ENCODE measurements around the gene CFAP90. TPM values are rescaled to one million over a fixed set of nuclear protein-coding genes. Genes with fewer than 3 reads are reported as not detected.

The CFAP90 gene
- total and polyA plus RNA-seq, 2 of the 8 experiments (the other 6 are each of a cell fraction or from before 2014, with no cell fraction given) = 0.39 to 0.92 TPM

GRCh38 chr5:7827610-7828009, 23.3 kb downstream of the CFAP90 start:
- FAIRE-seq (no peak), DNase-seq (ENCODE audit: low read depth in 1 of 2, low spot score in 2 of 2) (no peak)
- H3K4ac ChIP-seq (replicated peaks; ENCODE audit: insufficient read length, low read depth, low read length) = no peak overlapping the region
- H3K56ac ChIP-seq (replicated peaks; ENCODE audit: insufficient read length, low read depth, low read length) = no peak overlapping the region
- H2BK12ac ChIP-seq (ENCODE audit: low read depth, low read length) = no peak overlapping the region
- no peak overlapping the region for H2BK15ac ChIP-seq (ENCODE audit: low read length)
- WGBS, 2 experiments (ENCODE audit: extremely low coverage in 1 of 2, insufficient coverage in 1 of 2, insufficient read length in 1 of 2, insufficient replicate concordance in 2 of 2, low coverage in 1 of 2, low lambda C conversion rate in 2 of 2, missing lambda C conversion rate in 1 of 2) = 87% methylated on average over 6 of the region's 6 CpGs; no CpG with 5 or more reads in 1 of the 2 experiments
- no peaks in the 10 kb centered on the region for H3K79me2 ChIP-seq (ENCODE audit: control insufficient read depth in 1 of 2, insufficient read depth in 2 of 2, low read length in 2 of 2)
- no peak overlapping the region for H3K27ac ChIP-seq (ENCODE audit: low read depth, low read length)
- H3K27me3 ChIP-seq (replicated peaks in 1 of 4; ENCODE audit: control insufficient read depth in 3 of 4, extremely low read depth in 1 of 4, insufficient read depth in 3 of 4, low read length in 3 of 4) = peaks cover 0 to 2% (median 0%) of the 10 kb centered on the region in 4 experiments; a peak in 1 of 7 replicates
- peaks cover 0 to 7% (median 5%) of the 10 kb centered on the region in 4 experiments; a peak in 3 of 8 replicates for H3K36me3 ChIP-seq (ENCODE audit: control insufficient read depth in 2 of 4, insufficient read depth in 4 of 4, low read length in 3 of 4)
- no peak overlapping the region for H2AK5ac ChIP-seq (ENCODE audit: low read depth, low read length)
- no peaks in the 10 kb centered on the region for H3K4me1 ChIP-seq (replicated peaks in 1 of 4; ENCODE audit: control insufficient read depth in 3 of 4, insufficient read depth in 4 of 4, low read length in 3 of 4)
- no peak overlapping the region for H3K4me2 ChIP-seq (ENCODE audit: insufficient read depth in 1 of 2, low read depth in 2 of 2, low read length in 2 of 2)
- no peaks in the 10 kb centered on the region for H3K9me3 ChIP-seq (ENCODE audit: insufficient read depth in 2 of 2, low read depth in 1 of 2, low read length in 1 of 2)
- H4K5ac ChIP-seq (ENCODE audit: insufficient read length, low read depth, low read length) = no peak overlapping the region
- CTCF ChIA-PET (ENCODE audit: partially characterized antibody) = interaction anchor here (0.9 to 2.4 kb wide), 5 partner anchors 10 to 1037 kb away, joined by 3 to 8 read pairs (median 3); no protein-coding TSS in a partner anchor
- no peak overlapping the region for H3K4me3 ChIP-seq (ENCODE audit: extremely low read depth in 1 of 4, insufficient read depth in 2 of 4, low read depth in 3 of 4, low read length in 4 of 4)
- TF ChIP-seq BCL11A (IDR thresholded peaks at IDR 0.05; ENCODE audit: low read depth in 2 of 2, low read length in 2 of 2) (no peak), KDM5A (IDR thresholded peaks at IDR 0.05; ENCODE audit: low read length) (no peak), SP1 (IDR thresholded peaks at IDR 0.05; ENCODE audit: low read depth, low read length) (no peak), NRF1 (IDR thresholded peaks at IDR 0.05; ENCODE audit: low read depth, low read length) (no peak)
- no peak overlapping the region for H3K14ac ChIP-seq (ENCODE audit: insufficient read length)
- no peak overlapping the region for H3K18ac ChIP-seq (ENCODE audit: extremely low read depth, low read length)
- H3K9ac ChIP-seq (replicated peaks in 1 of 4; ENCODE audit: extremely low read depth in 1 of 4, low read depth in 3 of 4, low read length in 3 of 4) = no peak overlapping the region
- H3K79me1 ChIP-seq (ENCODE audit: low read depth, low read length) = no peaks in the 10 kb centered on the region
- POLR2A ChIA-PET (ENCODE audit: partially characterized antibody) = interaction anchor here (2.7 kb wide), 1 partner anchor 11 kb away, joined by 7 read pairs; no protein-coding TSS in a partner anchor
- H2AFZ ChIP-seq (ENCODE audit: low read length) = no peak overlapping the region
- H2BK20ac ChIP-seq (ENCODE audit: low read length) = no peak overlapping the region
- no peak overlapping the region for H2BK5ac ChIP-seq (ENCODE audit: low read depth, low read length)
- H4K8ac ChIP-seq (ENCODE audit: extremely low read depth, insufficient read depth, low read length) = no peak overlapping the region
- H4K20me1 ChIP-seq (replicated peaks in 1 of 2; ENCODE audit: control insufficient read depth in 1 of 2, insufficient read depth in 2 of 2, low read length in 2 of 2) = no peaks in the 10 kb centered on the region
- no peak overlapping the region for H3K23ac ChIP-seq (ENCODE audit: insufficient read length)
- H2BK120ac ChIP-seq (replicated peaks; ENCODE audit: low read depth, low read length) = no peak overlapping the region
- H4K91ac ChIP-seq (replicated peaks; ENCODE audit: insufficient read length, low read length) = no peak overlapping the region
- H3K23me2 ChIP-seq (ENCODE audit: low read depth, low read length) = no peaks in the 10 kb centered on the region
